ENCODE data around the gene CPZ. TPM values are rescaled to one million over a fixed set of nuclear protein-coding genes. Genes with fewer than 3 reads are reported as not detected.

Gene CPZ
- polyA plus RNA-seq, 1 donor (not counting 4 experiments of a cell fraction or from before 2014, with no cell fraction given): not detected

DNA sequence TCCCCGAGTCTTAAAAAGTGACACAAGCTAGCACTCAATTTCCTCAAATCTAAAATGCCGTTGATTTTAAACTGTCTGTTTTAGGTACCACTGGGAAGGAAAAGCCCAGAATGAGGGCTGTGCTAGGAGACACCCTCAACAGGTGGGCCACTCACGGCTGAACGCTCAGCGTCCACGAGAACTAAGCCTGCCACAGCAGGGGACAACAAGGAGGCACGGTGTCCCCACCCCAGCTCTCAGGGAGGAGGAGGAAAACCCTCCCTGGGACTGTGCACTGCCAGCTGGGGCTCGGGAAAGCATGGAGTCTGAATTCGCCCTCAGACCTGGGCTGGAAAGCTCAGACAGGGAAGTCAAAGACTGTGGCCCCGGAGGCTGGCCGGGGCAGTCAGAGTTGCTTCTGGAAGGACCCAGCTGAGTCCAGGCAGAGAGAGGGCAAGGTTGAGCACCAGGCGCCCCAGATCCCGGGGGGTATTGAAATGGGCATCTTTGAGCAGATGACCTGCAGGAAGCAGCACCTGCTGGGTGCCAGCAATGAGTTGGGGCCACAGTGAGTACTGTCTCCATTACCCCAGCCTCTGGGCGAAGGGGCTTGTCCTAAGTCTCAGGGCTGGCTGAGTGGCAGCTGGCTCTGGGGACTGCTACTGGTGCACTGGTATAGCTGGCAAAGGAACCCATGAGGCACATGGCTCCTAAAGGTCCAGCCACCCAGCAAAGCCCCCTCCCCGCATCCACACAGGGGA lies 769 bp upstream of the CPZ start:
- Histone ChIP-seq H3K27me3 (ENCODE audit: control insufficient read depth, extremely low read depth, insufficient read depth, low read length) (peaks cover 37% of the 10 kb centered on the region), H2AFZ (ENCODE audit: control insufficient read depth, low read length) (no peak overlapping the region), H3K36me3 (ENCODE audit: control insufficient read depth in 2 of 2, extremely low read depth in 1 of 2, insufficient read depth in 2 of 2, low read length in 2 of 2) (no peaks in the 10 kb centered on the region), H3K4me3 (ENCODE audit: control insufficient read depth in 2 of 3, extremely low read depth in 1 of 3, insufficient read depth in 2 of 3, low read depth in 1 of 3, low read length in 3 of 3) (no peak overlapping the region), H3K9me3 (ENCODE audit: control insufficient read depth, low read depth, low read length) (no peaks in the 10 kb centered on the region), H3K27ac (ENCODE audit: control insufficient read depth, insufficient read depth, low read length) (no peak overlapping the region), H3K79me2 (ENCODE audit: control insufficient read depth, insufficient read depth, low read length) (no peaks in the 10 kb centered on the region), H3K4me2 (ENCODE audit: control insufficient read depth, extremely low read depth, insufficient read depth, low read depth, low read length) (no peak overlapping the region), H3K9ac (ENCODE audit: control insufficient read depth, extremely low read depth, insufficient read depth, low read length) (no peak overlapping the region), H3K4me1 (ENCODE audit: control insufficient read depth, extremely low read depth, insufficient read depth, low read length) (no peaks in the 10 kb centered on the region), H4K20me1 (ENCODE audit: control insufficient read depth, extremely low read depth, insufficient read depth, low read length) (no peaks in the 10 kb centered on the region), H3K9me1 (ENCODE audit: control insufficient read depth, extremely low read depth, insufficient read depth, low read length) (no peaks in the 10 kb centered on the region)
- FAIRE-seq (no peak), DNase-seq (ENCODE audit: low read depth, low spot score) (no peak)
- dilution Hi-C loops (cut with MboI; ENCODE audit: extremely low pct_ligation_motif_present, low sequenced_read_pairs): no loop called here
- TF ChIP-seq, protein P1, sequence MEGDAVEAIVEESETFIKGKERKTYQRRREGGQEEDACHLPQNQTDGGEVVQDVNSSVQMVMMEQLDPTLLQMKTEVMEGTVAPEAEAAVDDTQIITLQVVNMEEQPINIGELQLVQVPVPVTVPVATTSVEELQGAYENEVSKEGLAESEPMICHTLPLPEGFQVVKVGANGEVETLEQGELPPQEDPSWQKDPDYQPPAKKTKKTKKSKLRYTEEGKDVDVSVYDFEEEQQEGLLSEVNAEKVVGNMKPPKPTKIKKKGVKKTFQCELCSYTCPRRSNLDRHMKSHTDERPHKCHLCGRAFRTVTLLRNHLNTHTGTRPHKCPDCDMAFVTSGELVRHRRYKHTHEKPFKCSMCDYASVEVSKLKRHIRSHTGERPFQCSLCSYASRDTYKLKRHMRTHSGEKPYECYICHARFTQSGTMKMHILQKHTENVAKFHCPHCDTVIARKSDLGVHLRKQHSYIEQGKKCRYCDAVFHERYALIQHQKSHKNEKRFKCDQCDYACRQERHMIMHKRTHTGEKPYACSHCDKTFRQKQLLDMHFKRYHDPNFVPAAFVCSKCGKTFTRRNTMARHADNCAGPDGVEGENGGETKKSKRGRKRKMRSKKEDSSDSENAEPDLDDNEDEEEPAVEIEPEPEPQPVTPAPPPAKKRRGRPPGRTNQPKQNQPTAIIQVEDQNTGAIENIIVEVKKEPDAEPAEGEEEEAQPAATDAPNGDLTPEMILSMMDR (optimal IDR thresholded peaks at IDR 0.05 in 1 of 3, IDR thresholded peaks at IDR 0.05 in 1 of 3, conservative IDR thresholded peaks at IDR 0.05 in 1 of 3; ENCODE audit: extremely low read depth in 1 of 3, insufficient read depth in 2 of 3, low read length in 3 of 3): no peak
- TF ChIP-seq EZH2 (IDR thresholded peaks at IDR 0.05; ENCODE audit: low read length): no peak

DNA sequence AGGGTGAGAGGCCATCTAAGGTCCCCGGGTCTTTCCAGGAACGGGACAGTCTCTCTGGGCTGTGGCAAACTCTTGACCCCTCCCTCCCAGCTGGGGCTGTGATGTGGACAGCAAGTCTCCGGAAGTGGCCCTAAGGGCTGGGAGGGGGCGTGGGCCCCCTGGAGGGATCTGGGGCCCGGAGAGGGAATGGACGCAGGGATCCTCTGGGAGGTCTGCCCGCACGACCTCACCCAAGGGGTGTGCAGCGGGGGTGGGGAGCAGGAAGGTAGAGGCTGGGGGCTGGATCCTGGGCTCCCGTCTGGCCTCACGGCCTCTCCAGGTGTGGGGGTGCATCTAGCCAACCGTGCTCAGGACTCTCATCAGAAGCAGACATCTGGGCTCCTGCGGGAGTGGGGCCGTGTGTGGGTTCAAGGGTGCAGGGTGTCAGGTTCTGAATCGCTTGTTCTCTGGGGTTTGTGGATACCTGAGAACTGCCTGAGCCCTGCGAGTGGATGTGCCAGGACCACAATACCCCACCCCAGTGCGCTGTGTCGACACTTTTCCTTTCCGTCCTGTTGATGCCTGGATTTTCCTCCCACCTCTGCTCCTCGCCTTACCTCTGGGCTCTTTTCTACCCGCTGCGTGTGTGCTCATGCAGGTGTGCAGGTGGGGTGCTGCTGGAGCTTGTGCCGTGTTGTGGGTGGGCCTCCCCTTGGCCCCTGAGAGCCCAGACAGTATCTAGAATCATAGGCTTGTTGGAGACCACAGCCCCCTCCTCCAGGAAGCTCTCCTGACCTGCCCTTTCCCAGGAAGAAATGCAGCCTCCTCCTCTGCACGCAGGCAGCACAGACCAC lies 915 bp downstream of the CPZ start:
- TF ChIP-seq, protein P1 (optimal IDR thresholded peaks at IDR 0.05 in 1 of 3, IDR thresholded peaks at IDR 0.05 in 1 of 3, conservative IDR thresholded peaks at IDR 0.05 in 1 of 3; ENCODE audit: extremely low read depth in 1 of 3, insufficient read depth in 2 of 3, low read length in 3 of 3): no peak
- peak; percentile 45 for TF ChIP-seq EZH2 (IDR thresholded peaks at IDR 0.05; ENCODE audit: low read length)
- DNase-seq (ENCODE audit: low read depth, low spot score) (no peak), FAIRE-seq (no peak)
- Histone ChIP-seq H3K4me2 (ENCODE audit: control insufficient read depth, extremely low read depth, insufficient read depth, low read depth, low read length) (no peak overlapping the region), H4K20me1 (ENCODE audit: control insufficient read depth, extremely low read depth, insufficient read depth, low read length) (no peaks in the 10 kb centered on the region), H3K79me2 (ENCODE audit: control insufficient read depth, insufficient read depth, low read length) (no peaks in the 10 kb centered on the region), H3K27me3 (ENCODE audit: control insufficient read depth, extremely low read depth, insufficient read depth, low read length) (peaks cover 37% of the 10 kb centered on the region), H3K9me1 (ENCODE audit: control insufficient read depth, extremely low read depth, insufficient read depth, low read length) (no peaks in the 10 kb centered on the region), H2AFZ (ENCODE audit: control insufficient read depth, low read length) (no peak overlapping the region), H3K9ac (ENCODE audit: control insufficient read depth, extremely low read depth, insufficient read depth, low read length) (no peak overlapping the region), H3K4me3 (ENCODE audit: control insufficient read depth in 2 of 3, extremely low read depth in 1 of 3, insufficient read depth in 2 of 3, low read depth in 1 of 3, low read length in 3 of 3) (no peak overlapping the region), H3K9me3 (ENCODE audit: control insufficient read depth, low read depth, low read length) (no peaks in the 10 kb centered on the region), H3K27ac (ENCODE audit: control insufficient read depth, insufficient read depth, low read length) (no peak overlapping the region), H3K36me3 (ENCODE audit: control insufficient read depth in 2 of 2, extremely low read depth in 1 of 2, insufficient read depth in 2 of 2, low read length in 2 of 2) (no peaks in the 10 kb centered on the region), H3K4me1 (ENCODE audit: control insufficient read depth, extremely low read depth, insufficient read depth, low read length) (no peaks in the 10 kb centered on the region)
- dilution Hi-C loops (cut with MboI; ENCODE audit: extremely low pct_ligation_motif_present, low sequenced_read_pairs): no loop called here
